ENCODE measurements around the gene KRTAP10-11. TPM values are rescaled to one million over a fixed set of nuclear protein-coding genes. Genes with fewer than 3 reads are reported as not detected.

The KRTAP10-11 gene
- total RNA-seq, 4 donors from 2014 or later: not detected

- no peak for TF ChIP-seq CTCF (IDR thresholded peaks at IDR 0.05; ENCODE audit: low read depth)
Measured at GRCh38 chr21:44618504-44618903, 27.7 kb upstream of the KRTAP10-11 start.

GRCh38 chr21:44618909-44619308 is 27.3 kb upstream of the KRTAP10-11 start:
- TF ChIP-seq CTCF (IDR thresholded peaks at IDR 0.05; ENCODE audit: low read depth): no peak

GRCh38 chr21:44619886-44620285 is 26.3 kb upstream of the KRTAP10-11 start:
- TF ChIP-seq CTCF (IDR thresholded peaks at IDR 0.05; ENCODE audit: low read depth): no peak

DNA sequence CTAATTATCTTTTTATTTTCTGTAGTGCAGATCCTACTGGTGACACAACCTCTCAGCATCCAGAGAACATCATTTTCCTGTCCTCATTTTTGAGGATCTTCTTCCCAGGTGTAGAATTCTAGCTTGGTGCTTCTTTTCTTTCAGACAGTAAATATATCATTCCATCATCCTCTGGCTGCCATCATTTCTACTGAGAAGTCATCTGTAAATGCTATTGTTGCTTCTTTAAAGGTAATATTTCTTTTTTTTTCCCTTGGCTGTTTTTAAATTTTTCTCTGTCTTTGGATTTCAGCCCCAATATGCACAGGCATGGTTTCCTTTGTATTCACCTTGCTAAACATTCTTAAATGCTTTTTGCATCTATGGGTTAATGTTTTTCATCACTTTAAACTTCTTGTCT is 22.6 kb upstream of the KRTAP10-11 start:
- no peak for TF ChIP-seq CTCF (IDR thresholded peaks at IDR 0.05; ENCODE audit: low read depth)

GRCh38 chr21:44625756-44626155 is 20.5 kb upstream of the KRTAP10-11 start:
- no peak for TF ChIP-seq CTCF (IDR thresholded peaks at IDR 0.05; ENCODE audit: low read depth)

DNA sequence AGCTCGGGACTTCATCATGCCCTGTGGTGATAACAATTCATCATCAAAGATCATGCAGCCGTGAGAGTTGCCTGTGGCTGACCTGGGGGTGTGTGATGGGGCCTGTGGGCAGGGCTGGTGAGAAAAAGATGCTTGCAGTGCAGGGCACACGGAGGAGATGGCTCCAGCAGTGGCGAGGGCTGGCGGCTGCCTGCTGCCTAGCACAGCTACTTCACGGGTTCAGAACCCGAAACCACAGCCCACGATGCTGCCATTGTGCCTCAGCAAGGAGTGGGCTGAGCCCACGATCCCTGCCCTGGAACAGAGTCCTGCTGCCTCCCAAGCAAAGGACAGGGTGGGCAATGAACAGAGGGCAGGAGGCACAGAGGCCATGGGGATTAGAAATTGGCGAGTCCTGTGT is 20.0 kb upstream of the KRTAP10-11 start:
- no peak for TF ChIP-seq CTCF (IDR thresholded peaks at IDR 0.05; ENCODE audit: low read depth)

- no peak for TF ChIP-seq CTCF (IDR thresholded peaks at IDR 0.05; ENCODE audit: low read depth)
Measured at GRCh38 chr21:44626673-44627143, 19.5 kb upstream of the KRTAP10-11 start, which contains the start of gene KRTAP10-9. TSS of gene KRTAP10-9 (plus strand) at chr21:44627093. CDS start at chr21:44627172, 79 bp downstream.

Data from subcutaneous adipose tissue (tissue), 4 donors.